GM20431 (cell line): ENCODE results near the gene SEPTIN12.

Experiments used
- in situ Hi-C: fragments of 300-500 bp; cut with MseI, MboI; formaldehyde crosslinking; loops from one replicate; pipeline ENCODE4 v1.15.0; 2020; ENCODE audit warnings: low sequenced_read_pairs; ENCODE audit not compliant: unreplicated experiment

Gene SEPTIN12

GRCh38 chr16:4803898-4804762 lies 16.0 kb upstream of the SEPTIN12 start:
- in situ Hi-C loops = no loop called here

- in situ Hi-C loops = no loop called here
Observed at GRCh38 chr16:4803401-4803844, 15.3 kb upstream of the SEPTIN12 start.

- in situ Hi-C loops = no loop called here
Observed at GRCh38 chr16:4802659-4803287, 14.6 kb upstream of the SEPTIN12 start.

GRCh38 chr16:4801962-4802658 lies 14.0 kb upstream of the SEPTIN12 start, which contains the start of gene ROGDI:
Gene ROGDI (minus strand): TSS chr16:4802633. CDS start chr16:4802571, 62 bp downstream.
- in situ Hi-C loops = no loop called here

GRCh38 chr16:4801051-4801961 lies 13.2 kb upstream of the SEPTIN12 start:
- in situ Hi-C loops = no loop called here

GRCh38 chr16:4800290-4801041 lies 12.3 kb upstream of the SEPTIN12 start:
- in situ Hi-C loops = no loop called here

- in situ Hi-C loops = no loop called here
Observed at GRCh38 chr16:4799171-4799855, 11.2 kb upstream of the SEPTIN12 start.

- in situ Hi-C loops = no loop called here
Observed at GRCh38 chr16:4798456-4798855, 10.3 kb upstream of the SEPTIN12 start.

GRCh38 chr16:4797805-4798252 lies 9.7 kb upstream of the SEPTIN12 start:
- in situ Hi-C loops = no loop called here

- in situ Hi-C loops = no loop called here
Observed at GRCh38 chr16:4796982-4797804, 9.0 kb upstream of the SEPTIN12 start.

- in situ Hi-C loops = no loop called here
Observed at GRCh38 chr16:4795828-4796572, 7.9 kb upstream of the SEPTIN12 start.

- in situ Hi-C loops = no loop called here
Observed at GRCh38 chr16:4795181-4795827, 7.2 kb upstream of the SEPTIN12 start, which contains the start of gene SMIM22. Gene SMIM22 (plus strand): TSS chr16:4795369. CDS start chr16:4795735, 366 bp downstream.

GRCh38 chr16:4792951-4793513 lies 4.9 kb upstream of the SEPTIN12 start:
- in situ Hi-C loops = no loop called here

GRCh38 chr16:4790871-4791270 lies 2.7 kb upstream of the SEPTIN12 start:
- in situ Hi-C loops = no loop called here

GRCh38 chr16:4790261-4790660 lies 2.1 kb upstream of the SEPTIN12 start:
- in situ Hi-C loops = no loop called here

- in situ Hi-C loops = no loop called here
Observed at GRCh38 chr16:4788910-4789309, 765 bp upstream of the SEPTIN12 start.
